GM12872 (cell line): ENCODE results near the gene MTA1.

Experiments used
- TF ChIP-seq, protein P1 (sequence below): IDR thresholded peaks from 3 replicates; pipeline ENCODE4 v1.5.1; 2011; ENCODE audit warnings: low read depth, mild to moderate bottlenecking, low read length, moderate library complexity; ENCODE audit not compliant: insufficient read depth

Gene MTA1

DNA sequence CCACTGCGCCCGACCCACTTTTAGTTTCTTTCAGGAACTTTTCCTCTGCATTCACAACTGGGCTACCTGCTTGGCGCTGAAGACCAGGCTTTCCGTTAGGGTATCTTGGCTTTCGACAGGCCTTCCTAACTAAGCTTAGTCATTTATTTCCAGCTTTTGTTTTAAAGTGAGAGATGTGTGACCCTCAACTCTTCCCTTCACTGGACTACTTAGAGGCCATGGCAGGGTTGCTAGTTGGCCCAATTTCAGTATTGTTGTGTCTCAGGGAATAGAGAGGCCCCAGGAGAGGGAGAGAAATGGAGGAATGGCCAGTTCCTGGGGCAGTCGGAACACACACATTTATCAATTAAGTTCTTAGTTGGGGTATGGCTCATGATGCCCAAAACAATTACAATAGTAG is 10.4 kb downstream of the MTA1 start:
- TF ChIP-seq, protein P1, sequence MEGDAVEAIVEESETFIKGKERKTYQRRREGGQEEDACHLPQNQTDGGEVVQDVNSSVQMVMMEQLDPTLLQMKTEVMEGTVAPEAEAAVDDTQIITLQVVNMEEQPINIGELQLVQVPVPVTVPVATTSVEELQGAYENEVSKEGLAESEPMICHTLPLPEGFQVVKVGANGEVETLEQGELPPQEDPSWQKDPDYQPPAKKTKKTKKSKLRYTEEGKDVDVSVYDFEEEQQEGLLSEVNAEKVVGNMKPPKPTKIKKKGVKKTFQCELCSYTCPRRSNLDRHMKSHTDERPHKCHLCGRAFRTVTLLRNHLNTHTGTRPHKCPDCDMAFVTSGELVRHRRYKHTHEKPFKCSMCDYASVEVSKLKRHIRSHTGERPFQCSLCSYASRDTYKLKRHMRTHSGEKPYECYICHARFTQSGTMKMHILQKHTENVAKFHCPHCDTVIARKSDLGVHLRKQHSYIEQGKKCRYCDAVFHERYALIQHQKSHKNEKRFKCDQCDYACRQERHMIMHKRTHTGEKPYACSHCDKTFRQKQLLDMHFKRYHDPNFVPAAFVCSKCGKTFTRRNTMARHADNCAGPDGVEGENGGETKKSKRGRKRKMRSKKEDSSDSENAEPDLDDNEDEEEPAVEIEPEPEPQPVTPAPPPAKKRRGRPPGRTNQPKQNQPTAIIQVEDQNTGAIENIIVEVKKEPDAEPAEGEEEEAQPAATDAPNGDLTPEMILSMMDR = no peak

- TF ChIP-seq, protein P1 = no peak
Measured at GRCh38 chr14:105430565-105430964, 10.9 kb downstream of the MTA1 start.

- TF ChIP-seq, protein P1 = no peak
Measured at GRCh38 chr14:105431256-105431655, 11.6 kb downstream of the MTA1 start.

- TF ChIP-seq, protein P1 = no peak
Measured at GRCh38 chr14:105432657-105433056, 13.0 kb downstream of the MTA1 start.

- TF ChIP-seq, protein P1 = no peak
Measured at GRCh38 chr14:105433161-105433605, 13.6 kb downstream of the MTA1 start.

DNA sequence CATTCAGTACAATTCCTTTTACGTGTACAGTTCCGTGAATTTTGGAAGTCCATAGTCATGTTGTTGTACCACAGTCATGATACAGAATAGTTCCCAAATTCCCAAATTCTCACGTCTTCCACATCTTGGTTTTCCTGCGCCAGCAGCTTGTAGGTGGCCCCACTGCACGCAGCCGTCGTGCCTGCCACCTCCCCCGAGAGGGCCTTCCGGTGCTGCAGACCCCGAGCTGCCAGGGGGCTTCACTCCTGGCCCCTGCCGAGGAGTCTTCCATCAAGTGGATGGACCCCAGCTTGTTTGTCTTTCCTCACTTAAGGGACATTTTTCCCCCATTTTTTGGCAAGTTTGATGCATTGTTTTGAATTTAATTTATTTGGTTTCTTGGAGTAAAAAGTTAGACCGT is 16.8 kb downstream of the MTA1 start:
- TF ChIP-seq, protein P1 = no peak

GRCh38 chr14:105436891-105437722 is 17.5 kb downstream of the MTA1 start:
- TF ChIP-seq, protein P1 = no peak
